Adrenal gland (tissue), 5 donors: ENCODE results near the gene NTRK1.

ENCODE experiments used
- CTCF ChIP-seq, 6 experiments: fragments of 450-650 bp in 4 of 6; fragments of 200-600 bp in 2 of 6; sonication (generic) in 1 of 6; IDR thresholded peaks; 1 replicate in 5 of 6; 2 replicates in 1 of 6; pipeline versions ENCODE4 v1.5.1 to v1.8.0; 2016 to 2021; ENCODE audit warnings: antibody characterized with exemption in 6 of 6, mild to moderate bottlenecking in 2 of 6, moderate library complexity in 1 of 6
- POLR2A ChIP-seq, 2 donors: fragments of 450-650 bp; IDR thresholded peaks; one replicate each; pipeline ENCODE4 v1.6.1; 2017; ENCODE audit warnings: antibody characterized with exemption in 2 of 2, mild to moderate bottlenecking in 2 of 2, moderate library complexity in 1 of 2
- donor health status: DM: no; HTN: no; CAD: no.

GRCh38 chr1:156905651-156906050, 45.0 kb downstream of the NTRK1 start:
- TF ChIP-seq POLR2A (IDR thresholded peaks at IDR 0.05) = no peak
- no peak for TF ChIP-seq CTCF (IDR thresholded peaks at IDR 0.05)
